IPS-18c (cell line): ENCODE data around the gene ADAP1.
"Not testable (repeated sequence)": the region's sequence is repeated elsewhere in the genome, so short reads cannot be mapped to it uniquely, and the experiment has no call there.

Source experiments
- H3K4me3 ChIP-seq: 2 replicates; pipeline ENCODE4 v1.7.0; 2013; ENCODE audit warnings: low read depth, mild to moderate bottlenecking, low read length, moderate library complexity; ENCODE audit not compliant: insufficient read depth
- H3K9me3 ChIP-seq: one replicate; pipeline ENCODE4 v1.6.1; 2013; ENCODE audit warnings: mild to moderate bottlenecking, low read length, moderate library complexity; ENCODE audit not compliant: control insufficient read depth, insufficient read depth

Gene ADAP1

DNA sequence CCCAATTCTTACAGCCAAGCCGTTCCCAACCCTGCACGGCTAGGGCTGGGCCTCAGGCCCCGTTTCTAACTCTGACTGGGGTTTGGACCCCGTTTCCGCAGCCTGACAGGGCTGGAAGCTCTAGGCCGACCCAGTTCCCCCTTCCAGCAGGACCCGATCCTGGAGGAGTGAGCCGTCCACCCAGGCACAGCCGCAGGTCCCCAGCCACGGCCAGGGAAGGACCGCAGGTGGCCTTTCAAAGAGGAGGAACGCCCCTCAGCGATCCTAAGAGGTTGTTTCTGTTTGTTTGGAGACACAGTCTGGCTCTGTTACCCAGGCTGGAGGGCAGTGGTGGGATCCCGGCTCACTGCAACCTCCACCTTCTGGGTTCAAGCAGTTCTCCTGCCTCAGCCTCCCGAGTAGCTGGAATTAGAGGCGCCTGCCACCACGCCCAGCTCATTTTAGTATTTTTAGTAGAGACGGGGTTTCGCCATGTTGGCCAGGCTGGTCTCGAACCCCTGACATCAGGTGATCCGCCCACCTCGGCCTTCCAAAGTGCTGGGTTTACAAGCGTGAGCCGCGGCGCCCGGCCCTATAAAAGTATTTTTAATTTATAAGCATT is 78.9 kb downstream of the ADAP1 start:
- Histone ChIP-seq H3K4me3 (no peak overlapping the region), H3K9me3 (no peaks in the 10 kb centered on the region)

GRCh38 chr7:875051-875450 is 79.4 kb downstream of the ADAP1 start:
- no peaks in the 10 kb centered on the region for H3K9me3 ChIP-seq
- H3K4me3 ChIP-seq = no peak overlapping the region

DNA sequence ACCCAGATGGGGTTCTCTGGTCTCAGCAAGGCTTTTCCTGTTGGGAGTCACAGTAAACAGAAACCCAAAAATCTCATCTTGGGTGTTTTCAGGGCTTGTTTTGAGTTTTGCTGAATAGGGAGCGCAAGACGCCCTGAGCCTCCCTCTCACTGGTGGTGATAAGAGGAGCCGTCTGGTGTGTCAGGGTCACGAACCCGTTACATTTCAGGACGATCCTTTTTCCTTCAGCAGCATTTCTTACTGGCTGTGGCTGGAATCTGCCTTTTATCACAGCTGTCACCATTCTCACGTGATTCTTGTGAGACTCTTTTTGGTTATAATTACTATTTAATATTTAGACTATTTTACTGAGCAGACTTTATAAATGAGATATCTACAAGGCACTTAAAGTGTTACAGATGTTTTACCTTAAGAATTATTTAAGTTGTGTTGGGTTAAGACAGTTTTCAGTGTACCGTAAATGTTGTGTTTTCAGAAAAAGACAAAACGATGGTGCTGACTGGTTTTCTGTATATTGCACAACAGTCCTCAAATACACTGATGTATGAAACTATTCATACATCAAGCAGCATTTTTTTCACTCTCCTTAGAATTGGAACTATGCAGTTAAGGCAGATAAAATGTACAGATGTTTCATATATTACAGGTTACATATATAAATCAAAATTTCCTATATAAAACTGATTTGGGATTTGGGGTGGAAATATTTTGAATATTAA is 80.3 kb downstream of the ADAP1 start:
- H3K9me3 ChIP-seq = no peaks in the 10 kb centered on the region
- H3K4me3 ChIP-seq = no peak overlapping the region

DNA sequence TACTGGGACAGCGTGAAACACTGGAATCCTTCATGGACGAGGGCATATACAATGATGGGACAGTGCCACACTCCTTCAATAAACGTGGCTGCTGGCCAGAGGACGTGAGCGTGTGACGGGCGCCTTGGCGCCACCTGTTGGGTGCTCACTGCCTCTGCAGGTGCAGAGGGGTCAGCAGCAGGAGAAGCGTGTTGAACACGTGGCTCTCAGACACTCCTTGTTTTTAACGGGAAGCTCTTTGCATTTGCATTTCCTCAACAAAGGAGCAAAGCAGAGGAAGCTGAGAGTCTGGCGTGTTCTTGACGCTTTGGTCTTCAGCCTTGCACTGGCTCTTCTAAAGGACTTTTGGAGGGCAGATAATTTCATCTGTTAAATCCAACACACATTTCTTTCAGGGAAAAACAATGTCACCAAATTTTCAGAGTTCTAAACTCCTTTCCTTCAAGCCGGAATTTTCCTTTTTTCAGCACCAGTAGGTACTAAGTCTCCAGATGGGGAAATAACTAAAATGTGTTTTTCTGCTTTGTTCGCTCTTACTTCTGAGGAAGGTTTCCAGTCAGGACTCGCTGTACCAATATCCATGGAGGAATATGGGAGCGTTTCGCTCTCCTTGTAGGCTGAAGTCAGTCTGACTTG is 81.0 kb downstream of the ADAP1 start:
- Histone ChIP-seq H3K9me3 (no peaks in the 10 kb centered on the region), H3K4me3 (no peak overlapping the region)

DNA sequence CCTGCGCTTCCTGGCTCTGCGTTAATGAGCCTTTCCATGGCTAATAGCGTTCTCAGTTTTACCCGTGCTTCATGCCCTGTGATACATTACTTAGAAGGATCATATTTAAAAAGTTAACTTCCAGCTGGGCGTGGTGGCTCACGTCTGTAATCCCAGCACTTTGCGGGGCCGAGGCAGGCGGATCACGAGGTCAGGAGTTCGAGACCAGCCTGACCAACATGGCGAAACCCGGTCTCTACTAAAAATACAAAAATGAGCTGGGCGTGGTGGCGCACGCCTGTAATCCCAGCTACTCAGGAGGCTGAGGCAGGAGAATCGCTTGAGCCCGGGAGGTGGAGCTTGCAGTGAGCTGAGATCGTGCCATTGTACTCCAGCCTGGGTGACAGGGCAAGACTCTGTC is 81.8 kb downstream of the ADAP1 start:
- H3K4me3 ChIP-seq, H3K9me3 ChIP-seq: not testable (repeated sequence)

DNA sequence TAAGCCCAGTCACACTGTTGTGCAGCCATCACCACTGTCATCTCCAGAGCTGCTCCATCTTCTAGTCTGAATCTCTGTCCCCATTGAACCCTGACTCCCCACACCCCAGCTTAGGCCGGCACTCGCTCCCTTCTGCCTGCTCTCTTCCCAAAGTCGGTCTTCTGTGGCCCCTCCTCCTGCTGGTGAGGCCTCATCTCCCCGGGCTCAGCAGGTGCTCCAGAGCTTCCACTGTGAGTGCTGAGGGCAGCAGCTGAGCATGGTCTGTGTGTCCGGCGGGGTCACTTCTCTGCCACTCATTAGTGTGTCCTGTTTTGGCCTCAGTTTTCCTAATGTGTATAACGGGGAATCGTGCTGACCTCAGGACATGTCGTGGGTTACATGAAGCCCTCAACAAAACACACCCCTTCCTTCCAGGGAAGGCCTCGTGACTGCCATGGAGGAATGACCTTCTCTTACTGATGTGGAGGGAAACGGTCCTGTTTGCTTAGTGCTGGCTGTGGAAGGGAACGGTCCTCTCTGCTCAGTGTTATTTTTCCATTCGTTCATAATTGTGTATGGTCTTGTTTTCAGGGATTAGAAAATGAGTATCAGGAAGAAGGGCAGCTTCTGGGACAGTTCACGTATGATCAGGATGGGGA is 82.5 kb downstream of the ADAP1 start:
- H3K4me3 ChIP-seq = no peak overlapping the region
- no peaks in the 10 kb centered on the region for H3K9me3 ChIP-seq

GRCh38 chr7:869348-869747 is 85.1 kb downstream of the ADAP1 start:
- Histone ChIP-seq H3K4me3 (no peak overlapping the region), H3K9me3 (no peaks in the 10 kb centered on the region)

- H3K9me3 ChIP-seq = no peaks in the 10 kb centered on the region
- no peak overlapping the region for H3K4me3 ChIP-seq
These were observed 86.3 kb downstream of the ADAP1 start for GRCh38 chr7:868189-868486.

DNA sequence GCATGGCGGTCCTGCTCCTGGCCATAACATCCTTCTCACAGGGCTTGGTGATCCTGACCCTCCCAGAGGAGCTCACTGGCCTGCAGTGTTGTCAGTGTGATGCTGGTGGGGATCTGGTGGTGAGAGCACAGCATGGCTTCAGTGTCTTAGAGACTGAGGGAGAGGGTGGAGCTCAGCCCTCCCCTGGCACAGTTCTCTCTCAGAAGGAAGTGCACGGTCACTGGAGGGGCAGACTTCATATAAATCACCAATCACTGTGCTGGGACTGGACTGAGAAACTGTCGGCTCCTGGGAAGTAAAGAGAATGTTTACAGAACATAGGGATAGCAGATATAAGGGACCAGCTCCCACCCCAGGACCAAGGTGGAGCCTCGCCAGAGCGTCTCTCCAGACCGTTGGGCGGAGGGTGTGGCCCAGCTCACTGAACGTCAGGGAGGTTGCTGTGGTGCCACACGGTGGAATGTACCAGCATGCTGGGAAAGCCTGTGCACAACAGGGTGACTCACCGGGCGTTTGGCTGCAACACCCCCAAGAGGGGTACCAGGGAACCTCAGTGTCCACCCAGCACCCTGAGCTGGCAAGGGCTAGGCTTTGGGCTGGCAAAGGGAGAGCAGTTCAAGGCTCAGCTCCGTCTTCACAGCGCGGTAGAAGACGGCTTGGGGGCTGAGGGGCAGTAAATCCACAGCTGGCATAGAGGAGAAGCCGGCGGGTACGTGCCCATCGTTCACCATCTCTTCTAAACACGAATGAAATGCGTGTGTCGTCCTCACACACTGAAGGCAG is 86.9 kb downstream of the ADAP1 start:
- no peak overlapping the region for H3K4me3 ChIP-seq
- H3K9me3 ChIP-seq = no peaks in the 10 kb centered on the region

DNA sequence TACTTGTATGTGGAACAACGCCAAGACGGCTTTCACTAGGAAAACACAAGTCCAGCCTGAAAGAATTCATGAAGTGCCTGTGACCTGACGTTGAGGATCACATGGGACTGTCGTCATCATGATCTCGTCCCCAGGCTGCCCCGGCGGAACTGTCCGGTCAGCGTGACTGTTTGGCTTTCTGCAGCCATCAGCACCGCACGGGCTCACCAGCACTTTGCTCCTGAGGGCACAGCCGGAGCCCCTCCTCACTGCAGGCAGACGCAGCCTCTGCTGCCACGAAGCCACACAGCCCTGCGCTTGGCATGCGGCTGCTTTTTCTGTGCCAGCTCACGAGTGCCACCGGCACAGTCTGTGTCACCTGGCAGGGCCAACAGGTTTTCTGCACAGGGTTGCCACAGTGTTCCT is 87.5 kb downstream of the ADAP1 start:
- H3K9me3 ChIP-seq = no peaks in the 10 kb centered on the region
- no peak overlapping the region for H3K4me3 ChIP-seq

GRCh38 chr7:865921-866320 is 88.6 kb downstream of the ADAP1 start:
- H3K9me3 ChIP-seq = no peaks in the 10 kb centered on the region
- H3K4me3 ChIP-seq = no peak overlapping the region

GRCh38 chr7:863106-863505 is 91.4 kb downstream of the ADAP1 start:
- Histone ChIP-seq H3K9me3 (no peaks in the 10 kb centered on the region), H3K4me3 (no peak overlapping the region)

- no peak overlapping the region for H3K4me3 ChIP-seq
- H3K9me3 ChIP-seq = no peaks in the 10 kb centered on the region
These were observed 92.3 kb downstream of the ADAP1 start for GRCh38 chr7:862157-862556.

DNA sequence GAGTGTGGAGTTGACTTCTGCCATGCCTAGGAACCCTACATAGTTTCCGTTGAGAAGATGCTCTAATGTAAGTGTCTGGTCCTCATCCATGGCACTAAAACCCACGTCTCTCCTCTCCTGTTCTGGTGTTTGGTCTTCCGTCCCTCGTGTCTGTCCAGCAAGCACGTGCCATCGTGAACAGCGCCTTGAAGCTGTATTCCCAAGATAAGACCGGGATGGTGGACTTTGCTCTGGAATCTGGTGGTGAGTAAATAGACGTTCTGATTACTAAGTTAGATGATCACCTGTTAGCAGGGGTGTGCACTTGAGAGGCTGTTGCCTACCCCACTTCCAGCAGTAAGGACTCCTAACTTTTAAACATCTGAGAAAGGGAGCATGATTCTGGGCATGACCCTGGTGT is 93.3 kb downstream of the ADAP1 start:
- H3K4me3 ChIP-seq = no peak overlapping the region
- H3K9me3 ChIP-seq = no peaks in the 10 kb centered on the region

GRCh38 chr7:860149-860548 is 94.3 kb downstream of the ADAP1 start:
- H3K4me3 ChIP-seq = no peak overlapping the region
- H3K9me3 ChIP-seq = no peaks in the 10 kb centered on the region

DNA sequence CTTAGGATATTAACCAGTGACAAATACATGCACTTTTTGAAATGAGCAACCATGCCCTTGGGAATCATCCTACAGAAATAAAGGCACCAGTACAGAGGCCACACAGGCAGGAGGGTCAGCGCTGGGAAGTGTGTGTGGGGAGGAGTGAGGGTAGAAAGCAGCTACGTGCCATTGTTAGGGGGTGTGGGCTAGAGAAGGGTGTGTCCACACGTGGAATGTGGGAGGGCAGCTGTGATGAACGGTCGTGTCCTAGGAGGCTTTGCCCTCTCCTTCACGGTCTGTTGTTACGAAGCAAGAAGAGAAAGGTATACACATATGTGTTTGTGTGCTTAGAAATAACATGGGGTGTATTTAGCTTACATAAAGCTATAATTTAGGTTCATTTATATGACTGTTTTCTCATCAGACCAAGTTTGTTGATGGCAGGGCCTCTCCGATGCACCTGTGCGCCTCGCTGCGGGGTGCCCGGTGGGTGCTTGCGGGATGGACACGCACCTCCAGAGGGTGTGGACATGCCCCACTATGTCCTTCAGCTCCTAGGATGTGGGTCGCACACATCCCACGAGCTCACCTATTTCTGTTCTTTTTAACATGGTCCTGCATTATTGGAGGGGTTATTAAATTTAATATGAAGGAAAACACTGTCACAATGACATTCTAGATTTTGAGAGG is 95.0 kb downstream of the ADAP1 start:
- Histone ChIP-seq H3K4me3 (no peak overlapping the region), H3K9me3 (no peaks in the 10 kb centered on the region)

GRCh38 chr7:857661-858060 is 96.8 kb downstream of the ADAP1 start:
- Histone ChIP-seq H3K9me3 (no peaks in the 10 kb centered on the region), H3K4me3 (no peak overlapping the region)
